ENCODE results near the gene FABP6. TPM values are rescaled to one million over a fixed set of nuclear protein-coding genes. Genes with fewer than 3 reads are reported as not detected.

The FABP6 gene
- total RNA-seq, 2 donors from 2014 or later: not detected

DNA sequence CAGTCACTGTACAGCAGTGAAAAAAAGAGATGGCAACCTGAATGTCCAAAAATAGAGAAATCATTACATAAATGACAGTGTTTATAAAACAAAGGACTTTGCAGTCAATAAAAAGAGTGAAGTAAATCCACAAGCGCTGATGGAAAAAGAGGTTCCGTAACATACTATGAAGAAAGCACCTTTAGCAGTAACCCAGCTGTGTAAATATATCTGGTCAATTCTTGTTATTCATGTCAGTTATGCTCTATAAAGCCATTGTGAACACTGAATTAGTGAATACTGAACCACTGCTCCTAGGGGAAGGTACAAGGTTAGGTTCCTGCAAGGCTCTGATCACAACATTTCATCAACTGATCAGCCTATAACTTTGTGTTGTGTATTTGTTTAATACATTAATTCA lies 43.6 kb downstream of the FABP6 start:
- no peak for ATAC-seq (replicated peaks in 1 of 2)
- Mint-ChIP-seq H3K9me3 (no peaks in the 10 kb centered on the region), H3K4me3 (no peak overlapping the region), H3K4me1 (ENCODE audit: low read depth) (peaks cover 4% of the 10 kb centered on the region), H3K27me3 (ENCODE audit: low read depth) (no peaks in the 10 kb centered on the region), H3K27ac (no peak overlapping the region), H3K36me3 (ENCODE audit: insufficient read depth in 2 of 2) (no peaks in the 10 kb centered on the region)
- no peak for DNase-seq

DNA sequence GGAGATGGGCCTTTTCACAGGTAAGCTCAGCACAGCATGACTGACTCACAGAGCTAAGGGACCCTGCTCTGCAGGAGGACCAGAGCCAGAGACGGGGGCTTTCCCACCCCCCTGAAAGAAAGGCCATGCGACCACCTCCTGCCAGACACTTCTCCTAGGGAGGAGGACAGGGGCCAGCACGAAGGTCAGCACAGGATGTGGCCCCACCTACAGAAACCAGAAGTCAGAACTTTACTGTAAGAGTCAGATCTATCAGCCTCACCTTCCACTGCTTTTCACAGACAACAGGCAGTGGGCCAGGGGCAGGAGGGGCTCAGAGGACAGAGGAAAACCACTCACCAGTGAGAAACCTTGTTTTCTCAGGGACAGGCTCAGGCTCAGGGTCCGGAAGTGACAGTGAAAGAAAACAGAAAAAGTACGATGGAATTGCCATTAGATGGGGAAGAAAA lies 45.2 kb downstream of the FABP6 start:
- no peak for ATAC-seq (replicated peaks in 1 of 2)
- no peak for DNase-seq
- Mint-ChIP-seq H3K27ac (no peak overlapping the region), H3K9me3 (no peaks in the 10 kb centered on the region), H3K27me3 (ENCODE audit: low read depth) (no peaks in the 10 kb centered on the region), H3K4me3 (no peak overlapping the region), H3K36me3 (ENCODE audit: insufficient read depth in 2 of 2) (no peaks in the 10 kb centered on the region), H3K4me1 (ENCODE audit: low read depth) (peaks cover 4% of the 10 kb centered on the region)

- H3K36me3 Mint-ChIP-seq (ENCODE audit: insufficient read depth in 2 of 2): no peaks in the 10 kb centered on the region
- no peak overlapping the region for H3K27ac Mint-ChIP-seq
- no peaks in the 10 kb centered on the region for H3K27me3 Mint-ChIP-seq (ENCODE audit: low read depth)
- H3K9me3 Mint-ChIP-seq: no peaks in the 10 kb centered on the region
- H3K4me1 Mint-ChIP-seq (ENCODE audit: low read depth): no peaks in the 10 kb centered on the region
- H3K4me3 Mint-ChIP-seq: no peak overlapping the region
- ATAC-seq (replicated peaks in 1 of 2) (no peak), DNase-seq (no peak)
Observed at GRCh38 chr5:160278343-160278742, 49.0 kb downstream of the FABP6 start.

DNA sequence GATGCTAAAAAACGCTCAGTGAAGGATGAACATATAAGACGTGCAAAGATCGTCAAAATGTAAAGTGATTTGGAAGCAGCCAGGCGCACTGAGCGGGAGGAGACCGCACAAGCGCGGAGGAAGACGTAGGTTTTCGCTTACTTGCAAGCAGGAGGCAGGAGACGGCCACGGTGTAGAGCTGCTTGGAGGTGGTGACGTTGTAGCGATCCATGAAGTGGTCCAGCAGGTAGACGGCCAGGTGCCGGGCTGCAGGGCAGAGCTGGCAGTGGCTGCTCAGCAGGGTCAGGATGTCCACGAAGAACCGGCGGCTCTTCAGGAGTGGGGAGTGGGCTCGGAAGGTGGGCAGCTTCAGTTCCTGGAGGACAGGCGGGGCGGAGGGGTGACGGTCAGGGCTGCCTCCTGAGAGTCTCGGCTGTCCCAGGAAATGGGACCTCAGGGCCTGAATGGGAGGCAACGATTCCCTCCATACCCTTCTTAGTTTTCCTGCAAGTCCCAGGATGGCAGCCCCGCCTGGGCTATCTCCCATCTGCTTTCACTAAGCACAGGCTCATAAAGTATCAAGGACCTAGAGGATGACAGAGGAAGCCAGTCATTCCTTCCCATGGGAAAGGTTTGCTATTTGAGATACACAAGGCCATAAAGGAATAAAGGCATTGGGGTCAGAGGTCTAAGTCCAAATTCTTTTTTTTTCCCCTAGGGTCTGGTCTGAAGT lies 51.2 kb downstream of the FABP6 start:
- Mint-ChIP-seq H3K4me1 (ENCODE audit: low read depth) (no peaks in the 10 kb centered on the region), H3K36me3 (ENCODE audit: insufficient read depth in 2 of 2) (no peaks in the 10 kb centered on the region), H3K27ac (no peak overlapping the region), H3K4me3 (no peak overlapping the region), H3K9me3 (no peaks in the 10 kb centered on the region), H3K27me3 (ENCODE audit: low read depth) (no peaks in the 10 kb centered on the region)
- no peak for DNase-seq
- ATAC-seq (replicated peaks in 1 of 2): no peak

DNA sequence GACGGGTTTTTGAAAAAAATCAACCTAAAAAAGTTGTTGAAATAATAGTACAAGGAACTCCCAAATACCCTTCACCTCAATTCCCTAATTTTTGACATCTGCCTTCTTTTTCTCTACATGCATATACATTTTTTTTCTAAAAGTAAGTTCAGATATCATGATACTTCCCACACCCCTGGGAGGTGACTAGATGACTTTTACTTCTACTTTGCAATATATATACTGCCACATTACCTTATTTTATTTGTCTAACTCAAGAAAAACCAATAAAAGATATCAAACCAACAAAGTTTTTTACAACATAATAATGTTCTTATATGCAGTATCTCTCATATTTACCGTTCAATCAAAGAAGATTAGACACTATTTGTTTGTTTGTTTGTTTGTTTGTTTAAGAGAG lies 52.0 kb downstream of the FABP6 start:
- H3K27me3 Mint-ChIP-seq (ENCODE audit: low read depth): no peaks in the 10 kb centered on the region
- DNase-seq (no peak), ATAC-seq (replicated peaks in 1 of 2) (no peak)
- no peaks in the 10 kb centered on the region for H3K9me3 Mint-ChIP-seq
- no peaks in the 10 kb centered on the region for H3K4me1 Mint-ChIP-seq (ENCODE audit: low read depth)
- no peaks in the 10 kb centered on the region for H3K36me3 Mint-ChIP-seq (ENCODE audit: insufficient read depth in 2 of 2)
- peak overlapping the region; percentile 57 for H3K27ac Mint-ChIP-seq
- H3K4me3 Mint-ChIP-seq: no peak overlapping the region

GRCh38 chr5:160284291-160284873 lies 55.1 kb downstream of the FABP6 start:
- DNase-seq (no peak), ATAC-seq (replicated peaks in 1 of 2) (no peak)
- Mint-ChIP-seq H3K36me3 (ENCODE audit: insufficient read depth in 2 of 2) (no peaks in the 10 kb centered on the region), H3K4me1 (ENCODE audit: low read depth) (no peaks in the 10 kb centered on the region), H3K9me3 (no peaks in the 10 kb centered on the region), H3K27me3 (ENCODE audit: low read depth) (no peaks in the 10 kb centered on the region), H3K4me3 (no peak overlapping the region), H3K27ac (no peak overlapping the region)

GRCh38 chr5:160285316-160285715 lies 56.0 kb downstream of the FABP6 start:
- Mint-ChIP-seq H3K27ac (no peak overlapping the region), H3K9me3 (no peaks in the 10 kb centered on the region), H3K27me3 (ENCODE audit: low read depth) (no peaks in the 10 kb centered on the region), H3K4me3 (no peak overlapping the region), H3K36me3 (ENCODE audit: insufficient read depth in 2 of 2) (no peaks in the 10 kb centered on the region), H3K4me1 (ENCODE audit: low read depth) (no peaks in the 10 kb centered on the region)
- no peak for DNase-seq
- ATAC-seq (replicated peaks in 1 of 2): no peak

- Mint-ChIP-seq H3K27me3 (ENCODE audit: low read depth) (no peaks in the 10 kb centered on the region), H3K9me3 (no peaks in the 10 kb centered on the region), H3K4me3 (no peak overlapping the region), H3K36me3 (ENCODE audit: insufficient read depth in 2 of 2) (no peaks in the 10 kb centered on the region), H3K27ac (no peak overlapping the region), H3K4me1 (ENCODE audit: low read depth) (no peaks in the 10 kb centered on the region)
- ATAC-seq (replicated peaks in 1 of 2) (no peak), DNase-seq (no peak)
Observed at GRCh38 chr5:160286947-160287346, 57.6 kb downstream of the FABP6 start.

DNA sequence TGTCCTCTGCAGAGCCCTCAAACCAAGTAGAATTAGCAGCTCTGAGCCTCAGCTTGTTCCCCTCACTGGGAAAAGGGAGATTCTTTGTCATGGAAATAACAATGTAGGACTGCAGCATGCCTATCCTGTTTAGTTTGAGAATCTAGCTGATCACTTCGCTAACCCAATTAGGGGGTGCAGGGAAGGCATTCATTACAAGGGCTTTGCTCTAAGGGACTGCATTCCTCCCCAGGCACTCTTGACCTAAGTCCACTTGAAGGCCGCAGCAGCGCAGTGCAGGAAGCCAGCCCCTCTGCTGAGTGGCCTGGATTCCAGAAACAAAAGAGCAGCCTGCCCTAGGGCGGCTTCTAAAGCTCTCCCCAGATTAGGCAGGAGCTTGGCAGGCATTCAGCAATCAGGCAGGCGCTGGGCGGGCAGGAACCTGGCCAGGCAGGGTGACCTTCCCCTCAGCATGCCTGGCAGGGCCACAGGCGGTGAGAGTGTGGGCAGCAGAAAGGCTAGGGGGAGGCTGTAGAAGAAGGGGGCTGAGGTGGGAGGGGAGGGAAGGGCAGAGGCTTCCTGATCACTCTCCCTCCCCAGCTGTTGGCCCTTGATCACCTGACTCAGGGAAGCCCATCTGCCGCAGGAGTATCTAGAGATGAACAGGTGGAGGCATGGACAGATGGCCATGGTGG lies 58.2 kb downstream of the FABP6 start:
- no peaks in the 10 kb centered on the region for H3K4me1 Mint-ChIP-seq (ENCODE audit: low read depth)
- no peak overlapping the region for H3K27ac Mint-ChIP-seq
- DNase-seq (no peak), ATAC-seq (replicated peaks in 1 of 2) (no peak)
- no peaks in the 10 kb centered on the region for H3K9me3 Mint-ChIP-seq
- no peaks in the 10 kb centered on the region for H3K36me3 Mint-ChIP-seq (ENCODE audit: insufficient read depth in 2 of 2)
- no peak overlapping the region for H3K4me3 Mint-ChIP-seq
- no peaks in the 10 kb centered on the region for H3K27me3 Mint-ChIP-seq (ENCODE audit: low read depth)

Other genes with a start within 250 kb of the FABP6 start
- gene TTC1, start 220.4 kb upstream of the FABP6 start, total RNA-seq: 10 to 100 TPM; 46.8 to 50.5 TPM
- gene PWWP2A, start 110.1 kb upstream of the FABP6 start, total RNA-seq: 10 to 100 TPM; 14.9 to 21.3 TPM
- not detected for gene CCNJL, start 83.1 kb downstream of the FABP6 start, total RNA-seq
- not detected for gene C1QTNF2, start 141.1 kb downstream of the FABP6 start, total RNA-seq
- gene FAM200C, start 170.5 kb downstream of the FABP6 start, total RNA-seq: under 1 TPM; 0.46 to 0.89 TPM
- 10 to 100 TPM; 50.9 to 55.7 TPM for gene SLU7, start 189.6 kb downstream of the FABP6 start, total RNA-seq
- gene PTTG1, start 192.3 kb downstream of the FABP6 start, total RNA-seq: 100 to 1,000 TPM; 112 to 137 TPM

Data from activated T-cell treated with anti-CD3 and anti-CD28 coated beads, Interleukin-2, amount 50 U/mL, for 72 hours (primary cell).